NCI-H1694 (cell line): ENCODE results near the gene ACVR1.

ENCODE experiments used
- DNase-seq: peaks from one replicate; lab custom pipeline; 2025; lab: John Stamatoyannopoulos, UW

ACVR1 gene

GRCh38 chr2:157699009-157699408 is 177.1 kb downstream of the ACVR1 start:
- no peak for DNase-seq

- no peak for DNase-seq
These were observed 177.7 kb downstream of the ACVR1 start for GRCh38 chr2:157698430-157698829.

- no peak for DNase-seq
These were observed 180.1 kb downstream of the ACVR1 start for GRCh38 chr2:157696036-157696435.

GRCh38 chr2:157692768-157693167 is 183.4 kb downstream of the ACVR1 start:
- no peak for DNase-seq

DNA sequence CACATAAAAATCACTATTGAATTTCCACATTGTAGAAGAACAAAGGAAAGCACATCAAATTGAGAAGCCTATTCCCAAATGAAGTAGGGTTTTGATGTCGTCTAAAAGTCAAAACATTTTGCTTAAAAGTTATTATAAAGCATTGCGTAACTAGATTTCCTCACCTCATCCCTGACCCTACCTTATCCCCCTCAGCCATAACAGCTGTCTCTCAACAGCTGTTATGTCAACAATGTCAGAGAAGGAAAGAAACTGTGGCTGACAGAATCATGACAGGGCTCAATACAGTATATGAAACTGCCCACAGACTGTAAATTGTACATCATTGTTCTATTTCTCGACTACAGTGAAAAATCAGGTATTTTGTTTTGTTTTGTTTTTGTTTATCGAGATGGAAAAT is 184.4 kb downstream of the ACVR1 start:
- no peak for DNase-seq

- no peak for DNase-seq
These were observed 185.0 kb downstream of the ACVR1 start for GRCh38 chr2:157691131-157691530.
